Stomach (tissue), 9 donors: ENCODE results near the gene KCNE4. TPM values are rescaled to one million over a fixed set of nuclear protein-coding genes. Genes with fewer than 3 reads are reported as not detected.

Source experiments
- DNase-seq, 2 donors: peaks; one replicate each; pipeline versions ENCODE4 v3.0.0 to v3.0.0-alpha.2; 2013 to 2019
- H3K27ac ChIP-seq, 5 donors: fragments of 200-600 bp in 4 of 5; sonication (generic) in 4 of 5; one replicate each; pipeline ENCODE4 v1.5.1; 2013 to 2019; ENCODE audit warnings: mild to moderate bottlenecking in 1 of 5, moderate library complexity in 1 of 5
- H3K27me3 ChIP-seq, 3 donors: fragments of 200-600 bp; sonication (generic); one replicate each; pipeline ENCODE4 v1.5.1; 2017 to 2019; ENCODE audit warnings: mixed run types in 1 of 3
- H3K36me3 ChIP-seq, 4 donors: fragments of 200-600 bp; sonication (generic); 1 replicate in 3 of 4; 2 replicates in 1 of 4; pipeline ENCODE4 v1.5.1; 2016 to 2019
- H3K4me1 ChIP-seq, 4 donors: fragments of 200-600 bp; sonication (generic); one replicate each; pipeline ENCODE4 v1.5.1; 2016 to 2019
- H3K4me3 ChIP-seq, 4 donors: fragments of 200-600 bp; sonication (generic) in 3 of 4; one replicate each; pipeline ENCODE4 v1.5.1; 2016 to 2019; ENCODE audit warnings: mild to moderate bottlenecking in 1 of 4
- H3K9me3 ChIP-seq, 4 donors: fragments of 200-600 bp; sonication (generic); one replicate each; pipeline ENCODE4 v1.5.1; 2016 to 2019
- EP300 ChIP-seq: sonication (generic); formaldehyde crosslinking; IDR thresholded peaks from one replicate; pipeline ENCODE4 v1.6.1; 2017; ENCODE audit warnings: antibody characterized with exemption
- POLR2A ChIP-seq, 4 donors: fragments of 450-650 bp; IDR thresholded peaks; one replicate each; pipeline ENCODE4 v1.6.1; 2016; ENCODE audit warnings: antibody characterized with exemption in 4 of 4, control low read depth in 2 of 4, mild to moderate bottlenecking in 1 of 4, moderate library complexity in 1 of 4
- POLR2AphosphoS5 ChIP-seq, 3 donors: sonication (generic); formaldehyde crosslinking; IDR thresholded peaks; one replicate each; pipeline ENCODE4 v1.6.1; 2016; ENCODE audit warnings: antibody characterized with exemption in 3 of 3
- WGBS, 5 donors: extraction: QIAGEN DNeasy Blood & Tissue Kit in 3 of 5; methylation state at CpG; one replicate each; pipeline versions ENCODE4 v1.1.5 to v1.1.7; 2013 to 2018; 5-methylcytosine and 5-hydroxymethylcytosine counted together
- intact Hi-C: fragments of 100-400 bp; cut with DNase I; formaldehyde crosslinking; loops from one replicate; pipeline ENCODE4 v1.15.1; 2023; ENCODE audit warnings: low total_unique reads
- polyA plus RNA-seq, 3 donors: library from polyadenylated mRNA; stranded (reverse); fragments of 200-250 nt; gene quantifications; one replicate each; pipeline ENCODE4 v1.2.3, GENCODE V29; 2013
- total RNA-seq, 5 donors: library from RNA; depleted of rRNA; stranded (reverse); fragments of >200 nt; gene quantifications; one replicate each; pipeline versions ENCODE4 v1.1.0 to v1.2.3, GENCODE V29; 2014 to 2016
- TF ChIP-seq, protein P1 (sequence below), 7 experiments: fragments of 450-650 bp in 4 of 7; fragments of 200-600 bp in 3 of 7; sonication (generic) in 3 of 7; IDR thresholded peaks; one replicate each; pipeline ENCODE4 v1.5.1; 2016 to 2019; ENCODE audit warnings: antibody characterized with exemption in 7 of 7, control low read depth in 2 of 7, mild to moderate bottlenecking in 1 of 7
- donor health status: healthy with polysubstance abuse.
- donor health status: Bipolar disorder and iron deficiency.
- donor health status: healthy.

The KCNE4 gene
- total and polyA plus RNA-seq, 8 donors: 0.58 to 16.3 (median 2.9) TPM; not detected in 1

GRCh38 chr2:223044092-223044836 lies 7.7 kb upstream of the KCNE4 start:
- no peak overlapping the region for H3K27ac ChIP-seq
- no peak for TF ChIP-seq POLR2AphosphoS5 (IDR thresholded peaks at IDR 0.05)
- no peak for TF ChIP-seq EP300
- no peak for TF ChIP-seq POLR2A (IDR thresholded peaks at IDR 0.05)
- TF ChIP-seq, protein P1, sequence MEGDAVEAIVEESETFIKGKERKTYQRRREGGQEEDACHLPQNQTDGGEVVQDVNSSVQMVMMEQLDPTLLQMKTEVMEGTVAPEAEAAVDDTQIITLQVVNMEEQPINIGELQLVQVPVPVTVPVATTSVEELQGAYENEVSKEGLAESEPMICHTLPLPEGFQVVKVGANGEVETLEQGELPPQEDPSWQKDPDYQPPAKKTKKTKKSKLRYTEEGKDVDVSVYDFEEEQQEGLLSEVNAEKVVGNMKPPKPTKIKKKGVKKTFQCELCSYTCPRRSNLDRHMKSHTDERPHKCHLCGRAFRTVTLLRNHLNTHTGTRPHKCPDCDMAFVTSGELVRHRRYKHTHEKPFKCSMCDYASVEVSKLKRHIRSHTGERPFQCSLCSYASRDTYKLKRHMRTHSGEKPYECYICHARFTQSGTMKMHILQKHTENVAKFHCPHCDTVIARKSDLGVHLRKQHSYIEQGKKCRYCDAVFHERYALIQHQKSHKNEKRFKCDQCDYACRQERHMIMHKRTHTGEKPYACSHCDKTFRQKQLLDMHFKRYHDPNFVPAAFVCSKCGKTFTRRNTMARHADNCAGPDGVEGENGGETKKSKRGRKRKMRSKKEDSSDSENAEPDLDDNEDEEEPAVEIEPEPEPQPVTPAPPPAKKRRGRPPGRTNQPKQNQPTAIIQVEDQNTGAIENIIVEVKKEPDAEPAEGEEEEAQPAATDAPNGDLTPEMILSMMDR (IDR thresholded peaks at IDR 0.05): no peak
- H3K9me3 ChIP-seq: no peaks in the 10 kb centered on the region
- H3K36me3 ChIP-seq: no peaks in the 10 kb centered on the region
- H3K4me1 ChIP-seq: peaks cover 0 to 57% (median 23%) of the 10 kb centered on the region in 4 donors
- 88 to 93% (median 93%) methylated on average over 12 of the region's 12 CpGs for WGBS, 5 donors
- no peak for DNase-seq
- no peaks in the 10 kb centered on the region for H3K27me3 ChIP-seq
- intact Hi-C loops: no loop called here
- H3K4me3 ChIP-seq: no peak overlapping the region

- H3K27me3 ChIP-seq: no peaks in the 10 kb centered on the region
- WGBS, 5 donors: 83 to 96% (median 94%) methylated on average over 5 of the region's 5 CpGs
- no peaks in the 10 kb centered on the region for H3K9me3 ChIP-seq
- H3K4me3 ChIP-seq: no peak overlapping the region
- no peaks in the 10 kb centered on the region for H3K36me3 ChIP-seq
- peaks cover 0 to 59% (median 27%) of the 10 kb centered on the region in 4 donors for H3K4me1 ChIP-seq
- no peak for TF ChIP-seq EP300
- no peak for TF ChIP-seq POLR2AphosphoS5 (IDR thresholded peaks at IDR 0.05)
- TF ChIP-seq POLR2A (IDR thresholded peaks at IDR 0.05): no peak
- TF ChIP-seq, protein P1 (IDR thresholded peaks at IDR 0.05): no peak
- no peak overlapping the region for H3K27ac ChIP-seq
- intact Hi-C loops: no loop called here
- DNase-seq: no peak
These were observed 6.9 kb upstream of the KCNE4 start for GRCh38 chr2:223044916-223045700.

- no peak for TF ChIP-seq POLR2AphosphoS5 (IDR thresholded peaks at IDR 0.05)
- no peaks in the 10 kb centered on the region for H3K36me3 ChIP-seq
- peak overlapping the region in 3 of 5 donors; percentile 57 to 76 (median 68) for H3K27ac ChIP-seq
- no peaks in the 10 kb centered on the region for H3K9me3 ChIP-seq
- H3K4me3 ChIP-seq: no peak overlapping the region
- no peak for DNase-seq
- 73 to 98% (median 80%) methylated on average over 2 of the region's 2 CpGs for WGBS, 5 donors
- H3K4me1 ChIP-seq: peaks cover 0 to 65% (median 36%) of the 10 kb centered on the region in 4 donors
- intact Hi-C loops: no loop called here
- no peaks in the 10 kb centered on the region for H3K27me3 ChIP-seq
These were observed 5.4 kb upstream of the KCNE4 start for GRCh38 chr2:223046470-223047040.

DNA sequence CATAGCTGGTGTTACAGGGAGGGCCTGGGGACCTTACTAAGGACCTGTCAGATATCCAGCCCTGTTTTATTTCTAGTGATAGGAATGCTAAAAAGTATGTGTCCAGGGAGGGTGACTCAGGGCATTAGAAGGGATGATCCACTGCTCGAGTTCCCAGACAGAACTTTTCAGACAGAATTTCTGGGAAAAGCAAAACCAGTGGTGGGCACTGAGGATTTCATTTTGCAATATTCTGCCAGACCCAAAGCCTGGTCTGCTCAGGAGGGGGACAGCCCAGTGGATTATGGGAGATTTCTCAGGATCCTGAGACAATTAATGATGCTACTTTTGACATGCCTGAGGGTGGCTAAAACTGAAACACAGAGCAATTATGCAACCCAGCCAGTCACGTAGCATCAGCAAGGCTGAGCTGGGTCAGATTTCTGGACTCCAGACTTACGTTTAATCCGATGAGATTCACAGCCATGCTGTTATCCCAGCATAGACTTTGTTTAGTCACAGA lies 4.7 kb upstream of the KCNE4 start:
- Histone ChIP-seq H3K27ac (peak overlapping the region in 4 of 5 donors; percentile 34 to 76 (median 62)), H3K9me3 (no peaks in the 10 kb centered on the region), H3K36me3 (no peaks in the 10 kb centered on the region), H3K4me1 (peaks cover 0 to 61% (median 36%) of the 10 kb centered on the region in 4 donors), H3K27me3 (no peaks in the 10 kb centered on the region), H3K4me3 (no peak overlapping the region)
- intact Hi-C loops: no loop called here
- 64 to 72% (median 70%) methylated on average over 4 of the region's 4 CpGs for WGBS, 5 donors
- no peak for DNase-seq
- peak in 1 of 3 donors; percentile 56 for TF ChIP-seq POLR2AphosphoS5 (IDR thresholded peaks at IDR 0.05)
- no peak for TF ChIP-seq EP300
- TF ChIP-seq, protein P1 (IDR thresholded peaks at IDR 0.05): no peak
- no peak for TF ChIP-seq POLR2A (IDR thresholded peaks at IDR 0.05)
